ENCODE data around the gene OSBPL2. TPM values are rescaled to one million over a fixed set of nuclear protein-coding genes. Genes with fewer than 3 reads are reported as not detected.

The OSBPL2 gene
- total RNA-seq, 1 experiment from 2014 or later: 36.9 TPM

- DNase-seq (ENCODE audit: low read depth, low spot score): no peak
- Histone ChIP-seq H3K4me1 (ENCODE audit: control insufficient read depth in 1 of 2, insufficient read depth in 2 of 2, low read length in 2 of 2) (peaks cover 0 to 5% of the 10 kb centered on the region in 2 experiments; a peak in 1 of 4 replicates), H4K20me1 (ENCODE audit: insufficient read depth) (no peaks in the 10 kb centered on the region), H3K79me2 (ENCODE audit: insufficient read depth, low read length) (peaks cover 7% of the 10 kb centered on the region; the same call in 1 of the 2 replicates), H3K4me2 (ENCODE audit: low read length) (no peak overlapping the region), H3K9me3 (ENCODE audit: control insufficient read depth in 1 of 2, insufficient read depth in 1 of 2, low read depth in 1 of 2, low read length in 2 of 2) (no peaks in the 10 kb centered on the region), H3K27me3 (ENCODE audit: insufficient read depth, low read length) (no peaks in the 10 kb centered on the region), H3K36me3 (ENCODE audit: control insufficient read depth in 1 of 2, insufficient read depth in 2 of 2, low read length in 2 of 2) (peaks cover 17 to 55% of the 10 kb centered on the region in 2 experiments), H2AFZ (ENCODE audit: low read depth, low read length, poor library complexity, severe bottlenecking) (no peak overlapping the region), H3K9ac (ENCODE audit: low read length) (no peak overlapping the region), H3K9me2 (ENCODE audit: insufficient read depth) (no peaks in the 10 kb centered on the region), H3K4me3 (replicated peaks in 1 of 2; ENCODE audit: low read depth in 1 of 2, low read length in 2 of 2) (no peak overlapping the region), H3K27ac (ENCODE audit: low read depth, low read length) (peak overlapping the region; percentile 35; the same call in 1 of the 2 replicates)
- ChIA-PET POLR2A (no interaction called here), CTCF (no interaction called here), RAD21 (ENCODE audit: low non-redundant PET in 1 of 2, low total read pairs in 2 of 2, uncharacterized antibody in 2 of 2, unreplicated experiment in 2 of 2) (no interaction called here)
- ATAC-seq: no peak
- BruUV-seq (replicated peaks): no TSS peak
- intact Hi-C loops (cut with micrococcal nuclease): no loop called here
- TF ChIP-seq ELF1 (IDR thresholded peaks at IDR 0.05; ENCODE audit: borderline replicate concordance, low read depth) (no peak), YY1 (IDR thresholded peaks at IDR 0.05; ENCODE audit: extremely low read depth, insufficient replicate concordance, low read depth, low read length) (no peak), SIN3A (IDR thresholded peaks at IDR 0.05; ENCODE audit: low read depth) (no peak), ZBTB33 (IDR thresholded peaks at IDR 0.05; ENCODE audit: extremely low read depth, insufficient replicate concordance, low read length) (no peak), POLR2AphosphoS5 (IDR thresholded peaks at IDR 0.05; ENCODE audit: low read depth, low read length) (no peak), RAD21 (IDR thresholded peaks at IDR 0.05; ENCODE audit: low read depth) (no peak)
- TF ChIP-seq, protein P1, sequence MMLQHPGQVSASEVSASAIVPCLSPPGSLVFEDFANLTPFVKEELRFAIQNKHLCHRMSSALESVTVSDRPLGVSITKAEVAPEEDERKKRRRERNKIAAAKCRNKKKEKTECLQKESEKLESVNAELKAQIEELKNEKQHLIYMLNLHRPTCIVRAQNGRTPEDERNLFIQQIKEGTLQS (IDR thresholded peaks at IDR 0.05): no peak
These were observed 78.9 kb downstream of the OSBPL2 start for GRCh38 chr20:62317167-62317655.

Data from HCT116 (cell line).